SK-N-MC (cell line): Measurements from ENCODE around the gene RASA3.

Experiments
- EZH2 ChIP-seq: fragments of 200-600 bp; sonication (generic); IDR thresholded peaks from one replicate; pipeline ENCODE4 v1.6.1; 2017; ENCODE audit warnings: antibody characterized with exemption
- FOXP2 ChIP-seq: optimal IDR thresholded peaks from 2 replicates; pipeline ENCODE3; 2011; ENCODE audit warnings: mild to moderate bottlenecking, moderate library complexity; ENCODE audit not compliant: insufficient read depth; ENCODE audit errors: extremely low read length, control extremely low read depth
- POLR2AphosphoS5 ChIP-seq: IDR thresholded peaks from 2 replicates; pipeline ENCODE4 v1.6.1; 2012; ENCODE audit warnings: mild to moderate bottlenecking, low read depth, low read length, borderline replicate concordance

DNA sequence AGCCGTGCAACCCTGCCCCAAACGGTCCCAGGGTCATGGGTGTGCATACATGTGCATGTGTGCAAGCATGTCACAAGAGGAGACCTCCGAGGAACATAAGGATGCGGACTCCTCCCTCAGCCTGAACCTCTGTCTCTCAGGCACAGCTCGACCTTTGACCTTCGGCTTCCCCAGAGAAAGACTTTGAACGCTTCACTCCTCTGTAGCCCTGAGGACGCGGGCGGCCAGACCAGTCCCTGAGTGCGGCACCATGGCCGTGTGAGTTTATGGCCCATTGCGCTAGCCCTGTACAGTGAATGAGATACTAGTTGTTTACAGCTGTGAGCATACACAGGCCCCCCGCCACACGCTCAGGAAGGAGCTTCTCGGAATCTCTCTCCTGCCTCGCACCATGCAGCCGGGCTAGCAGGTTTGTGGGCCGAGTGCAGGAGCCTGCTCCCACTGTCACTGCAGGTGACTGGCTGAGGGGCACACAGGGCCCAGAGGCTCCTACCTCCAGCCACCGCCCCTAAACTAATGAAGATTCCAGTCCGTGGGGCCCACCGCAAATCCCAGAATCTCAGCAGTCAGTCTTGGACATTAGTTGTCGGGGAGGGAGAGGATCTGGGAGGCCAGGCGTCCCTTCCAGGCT is 10.8 kb downstream of the RASA3 start:
- TF ChIP-seq FOXP2 (no peak), POLR2AphosphoS5 (no peak), EZH2 (no peak)
